ENCODE data around the gene WDR49. TPM values are rescaled to one million over a fixed set of nuclear protein-coding genes. Genes with fewer than 3 reads are reported as not detected.

Gene WDR49
- total RNA-seq, 2 donors from 2014 or later = 3.4 TPM

DNA sequence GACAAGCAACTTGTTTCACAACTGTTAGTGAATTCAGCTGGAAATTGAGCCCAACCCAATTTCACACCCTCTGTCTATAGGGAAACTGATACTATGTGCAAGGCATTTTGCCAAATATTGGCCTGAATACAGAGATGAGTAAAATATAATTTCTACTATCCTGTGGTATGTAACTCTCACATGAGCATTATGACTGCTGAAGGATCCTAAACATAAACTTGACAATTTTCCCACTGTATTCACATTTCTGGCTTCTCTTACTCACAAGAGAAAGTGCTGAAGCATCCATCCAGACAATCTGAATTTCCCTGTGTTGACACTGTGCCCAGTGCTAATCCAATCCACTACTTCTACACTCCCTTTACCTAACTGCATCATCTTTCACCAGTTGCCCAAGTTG is 208.3 kb downstream of the WDR49 start:
- intact Hi-C loops (cut with DNase I) = no loop called here
- DNase-seq (ENCODE audit: low spot score) = no peak

- no peak for DNase-seq (ENCODE audit: low spot score)
- intact Hi-C loops (cut with DNase I) = no loop called here
Measured at GRCh38 chr3:167441256-167441655, 212.5 kb downstream of the WDR49 start.

- intact Hi-C loops (cut with DNase I) = no loop called here
- no peak for DNase-seq (ENCODE audit: low spot score)
Measured at GRCh38 chr3:167437428-167438139, 216.2 kb downstream of the WDR49 start.

Other genes starting within 250 kb of the WDR49 start
- gene SERPINI2, start 179.9 kb downstream of the WDR49 start, total RNA-seq = under 1 TPM in 1 of 2 donors, not detected in 1; 0.81 TPM
- 10 to 100 TPM; 48.5 to 62.0 TPM for gene PDCD10, start 81.0 kb upstream of the WDR49 start, total RNA-seq
- gene SERPINI1, start 81.8 kb upstream of the WDR49 start, total RNA-seq = 1 to 10 TPM; 8.6 to 9.4 TPM

Data from posterior vena cava (tissue), 2 donors.